Prostate gland (tissue), 2 donors: ENCODE measurements around the gene SLC45A2.

Source experiments
- POLR2A ChIP-seq: fragments of 450-650 bp; IDR thresholded peaks from one replicate; pipeline ENCODE4 v1.6.1; 2016; ENCODE audit warnings: antibody characterized with exemption, mild to moderate bottlenecking
- POLR2AphosphoS5 ChIP-seq: sonication (generic); formaldehyde crosslinking; IDR thresholded peaks from one replicate; pipeline ENCODE4 v1.6.1; 2017; ENCODE audit warnings: antibody characterized with exemption
- TF ChIP-seq, protein P1 (sequence below), 4 experiments: fragments of 200-600 bp in 2 of 4; fragments of 450-650 bp in 2 of 4; sonication (generic) in 2 of 4; IDR thresholded peaks; 1 replicate in 3 of 4; 2 replicates in 1 of 4; pipeline ENCODE4 v1.5.1; 2016 to 2019; ENCODE audit warnings: antibody characterized with exemption in 4 of 4, mild to moderate bottlenecking in 2 of 4, moderate library complexity in 2 of 4

DNA sequence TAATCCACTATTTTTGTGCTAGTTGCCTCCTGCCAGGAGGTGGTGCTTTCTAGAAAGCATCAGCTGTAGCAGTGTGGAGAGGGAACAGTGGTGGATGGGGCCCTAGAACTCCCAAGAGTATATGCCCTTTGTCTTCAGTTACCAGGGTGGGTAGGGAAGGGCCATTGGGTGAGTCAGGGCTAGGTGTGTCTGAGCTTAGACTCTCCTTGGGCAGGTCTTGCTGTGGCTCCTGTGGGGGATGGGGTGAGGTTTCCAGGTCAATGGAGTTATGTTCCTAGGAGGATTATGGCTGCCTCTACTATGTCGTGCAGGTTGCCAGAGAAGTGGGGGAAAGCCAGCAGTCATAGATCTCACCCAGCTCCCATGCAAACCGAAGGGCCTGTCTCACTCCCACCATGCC lies 81.4 kb downstream of the SLC45A2 start:
- TF ChIP-seq, protein P1, sequence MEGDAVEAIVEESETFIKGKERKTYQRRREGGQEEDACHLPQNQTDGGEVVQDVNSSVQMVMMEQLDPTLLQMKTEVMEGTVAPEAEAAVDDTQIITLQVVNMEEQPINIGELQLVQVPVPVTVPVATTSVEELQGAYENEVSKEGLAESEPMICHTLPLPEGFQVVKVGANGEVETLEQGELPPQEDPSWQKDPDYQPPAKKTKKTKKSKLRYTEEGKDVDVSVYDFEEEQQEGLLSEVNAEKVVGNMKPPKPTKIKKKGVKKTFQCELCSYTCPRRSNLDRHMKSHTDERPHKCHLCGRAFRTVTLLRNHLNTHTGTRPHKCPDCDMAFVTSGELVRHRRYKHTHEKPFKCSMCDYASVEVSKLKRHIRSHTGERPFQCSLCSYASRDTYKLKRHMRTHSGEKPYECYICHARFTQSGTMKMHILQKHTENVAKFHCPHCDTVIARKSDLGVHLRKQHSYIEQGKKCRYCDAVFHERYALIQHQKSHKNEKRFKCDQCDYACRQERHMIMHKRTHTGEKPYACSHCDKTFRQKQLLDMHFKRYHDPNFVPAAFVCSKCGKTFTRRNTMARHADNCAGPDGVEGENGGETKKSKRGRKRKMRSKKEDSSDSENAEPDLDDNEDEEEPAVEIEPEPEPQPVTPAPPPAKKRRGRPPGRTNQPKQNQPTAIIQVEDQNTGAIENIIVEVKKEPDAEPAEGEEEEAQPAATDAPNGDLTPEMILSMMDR (IDR thresholded peaks at IDR 0.05), result no peak
- TF ChIP-seq POLR2AphosphoS5 (no peak), POLR2A (no peak)
